Neural cell (in vitro differentiated cells): ENCODE results near the gene BCHE.

Experiments
- RAD21 ChIP-seq: fragments of 450-650 bp; conservative IDR thresholded peaks from 2 replicates; pipeline ENCODE4 v1.6.1; 2014; ENCODE audit warnings: antibody characterized with exemption, mild to moderate bottlenecking, moderate library complexity
- SMC3 ChIP-seq: fragments of 450-650 bp; conservative IDR thresholded peaks from 2 replicates; pipeline ENCODE4 v1.6.1; 2014; ENCODE audit warnings: antibody characterized with exemption, mild to moderate bottlenecking, moderate library complexity; ENCODE audit not compliant: poor library complexity

DNA sequence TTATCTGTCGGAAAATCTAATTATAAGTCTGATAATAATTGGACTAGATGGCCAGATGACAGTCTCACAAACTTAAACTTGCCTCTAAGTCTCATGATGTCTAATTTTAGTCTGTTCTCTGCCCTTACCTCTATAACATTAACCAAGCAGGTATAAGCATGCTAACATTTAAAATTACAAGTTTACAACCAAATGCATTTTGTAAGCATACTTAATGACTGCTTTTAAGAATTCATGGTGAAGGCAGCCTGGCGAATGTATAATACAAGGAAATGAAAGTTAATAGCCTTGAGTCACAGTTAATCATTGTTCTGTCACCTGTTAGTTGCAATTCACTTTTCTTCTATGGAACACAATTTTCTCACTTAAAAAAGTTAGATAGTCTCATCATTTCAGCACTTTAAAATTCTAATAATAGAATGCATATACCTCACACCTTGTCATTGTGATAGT is 16.5 kb downstream of the BCHE start:
- TF ChIP-seq SMC3, result no peak
- no peak for TF ChIP-seq RAD21
